Measurements from ENCODE around the gene ARSH.
"Not testable (repeated sequence)": the region's sequence is repeated elsewhere in the genome, so short reads cannot be mapped to it uniquely, and the experiment has no call there.

The ARSH gene

GRCh38 chrX:3044671-3045070 is 38.3 kb downstream of the ARSH start:
- DNase-seq, result no peak

GRCh38 chrX:3046253-3047240 is 40.2 kb downstream of the ARSH start:
- no peak for DNase-seq

- not testable (repeated sequence) for DNase-seq
These were observed 44.3 kb downstream of the ARSH start for GRCh38 chrX:3050523-3051175.

GRCh38 chrX:3052860-3053259 is 46.5 kb downstream of the ARSH start:
- no peak for DNase-seq

GRCh38 chrX:3066555-3066954 is 60.2 kb downstream of the ARSH start:
- DNase-seq, result no peak

GRCh38 chrX:3075959-3076358 is 69.6 kb downstream of the ARSH start:
- DNase-seq, result no peak

- DNase-seq, result no peak
These were observed 70.2 kb downstream of the ARSH start for GRCh38 chrX:3076416-3076991.
